Hepatocyte (in vitro differentiated cells): Measurements from ENCODE around the gene SMARCA2. TPM values are rescaled to one million over a fixed set of nuclear protein-coding genes. Genes with fewer than 3 reads are reported as not detected.

Experiments
- DNase-seq: peaks from one replicate; pipeline ENCODE4 v3.0.0-alpha.2; 2016; ENCODE audit warnings: low spot score
- H2AFZ ChIP-seq: fragments of 200-600 bp; sonication (generic); 2 replicates; pipeline ENCODE4 v1.6.0; 2016; ENCODE audit warnings: antibody characterized with exemption, mild to moderate bottlenecking
- H3K27ac ChIP-seq: fragments of 200-600 bp; sonication (generic); 2 replicates; pipeline ENCODE4 v1.5.1; 2016; ENCODE audit warnings: mild to moderate bottlenecking
- H3K27me3 ChIP-seq: fragments of 200-600 bp; sonication (generic); 2 replicates; pipeline ENCODE4 v1.6.1; 2016
- H3K36me3 ChIP-seq: fragments of 200-600 bp; sonication (generic); replicated peaks from 2 replicates; pipeline ENCODE4 v1.5.1; 2016; ENCODE audit warnings: low read depth; ENCODE audit not compliant: insufficient read depth
- H3K4me1 ChIP-seq: fragments of 200-600 bp; sonication (generic); 2 replicates; pipeline ENCODE4 v1.5.1; 2016; ENCODE audit warnings: mild to moderate bottlenecking, moderate library complexity; ENCODE audit not compliant: insufficient read depth
- H3K4me2 ChIP-seq: fragments of 200-600 bp; sonication (generic); 2 replicates; pipeline ENCODE4 v1.6.0; 2016
- H3K4me3 ChIP-seq: fragments of 200-600 bp; sonication (generic); 2 replicates; pipeline ENCODE4 v1.5.1; 2016; ENCODE audit warnings: mild to moderate bottlenecking
- H3K79me2 ChIP-seq: fragments of 200-600 bp; sonication (generic); 2 replicates; pipeline ENCODE4 v1.6.0; 2017; ENCODE audit warnings: mild to moderate bottlenecking
- H3K9me2 ChIP-seq: fragments of 200-600 bp; sonication (generic); replicated peaks from 2 replicates; pipeline ENCODE4 v1.6.0; 2017; ENCODE audit warnings: mild to moderate bottlenecking; ENCODE audit not compliant: insufficient read depth
- H3K9me3 ChIP-seq: fragments of 200-600 bp; sonication (generic); 2 replicates; pipeline ENCODE4 v1.5.1; 2016; ENCODE audit warnings: low read depth, mild to moderate bottlenecking
- H4K20me1 ChIP-seq: fragments of 200-600 bp; sonication (generic); 2 replicates; pipeline ENCODE4 v1.6.0; 2016; ENCODE audit warnings: mild to moderate bottlenecking; ENCODE audit not compliant: insufficient read depth, poor library complexity, severe bottlenecking
- CTCF ChIP-seq: fragments of 200-600 bp; sonication (generic); IDR thresholded peaks from 2 replicates; pipeline ENCODE4 v1.5.1; 2016; ENCODE audit warnings: antibody characterized with exemption, mild to moderate bottlenecking; ENCODE audit not compliant: poor library complexity
- EZH2 ChIP-seq: fragments of 200-600 bp; sonication (generic); IDR thresholded peaks from 2 replicates; pipeline ENCODE4 v1.6.1; 2016; ENCODE audit warnings: antibody characterized with exemption, mild to moderate bottlenecking, borderline replicate concordance
- EZH2phosphoT487 ChIP-seq: fragments of 200-600 bp; sonication (generic); IDR thresholded peaks from one replicate; pipeline ENCODE4 v1.6.1; 2018; ENCODE audit warnings: antibody characterized with exemption, mild to moderate bottlenecking, low read depth, moderate library complexity; ENCODE audit not compliant: unreplicated experiment, severe bottlenecking
- WGBS: methylation state at CpG from one replicate; pipeline ENCODE4 v1.1.6; 2016; ENCODE audit warnings: low lambda C conversion rate; ENCODE audit errors: missing lambda C conversion rate; 5-methylcytosine and 5-hydroxymethylcytosine counted together
- polyA plus RNA-seq: library from polyadenylated mRNA; unstranded; fragments of >200 nt; fragmentation: Nextera tagmentation; extraction: Ambion mirVana; gene quantifications from 2 replicates; pipeline ENCODE4 v1.2.1, GENCODE V29; 2016
- total RNA-seq: library from RNA; depleted of rRNA; stranded (reverse); fragments of >200 nt; gene quantifications from 2 replicates; pipeline ENCODE4 v1.2.3, GENCODE V29; 2014

The SMARCA2 gene
- total and polyA plus RNA-seq, 2 experiments from 2014 or later, result 39.9 to 65.3 TPM

- H3K79me2 ChIP-seq, result no peaks in the 10 kb centered on the region
- no peaks in the 10 kb centered on the region for H3K4me1 ChIP-seq
- TF ChIP-seq EZH2 (no peak), EZH2phosphoT487 (no peak), CTCF (no peak)
- H3K4me2 ChIP-seq, result no peak overlapping the region
- H3K9me3 ChIP-seq, result no peaks in the 10 kb centered on the region
- 92% methylated on average over 1 of the region's 1 CpG for WGBS
- DNase-seq, result no peak
- no peaks in the 10 kb centered on the region for H3K36me3 ChIP-seq
- H3K9me2 ChIP-seq, result no peaks in the 10 kb centered on the region
- H2AFZ ChIP-seq, result no peak overlapping the region
- no peak overlapping the region for H3K4me3 ChIP-seq
- H3K27me3 ChIP-seq, result no peaks in the 10 kb centered on the region
- no peaks in the 10 kb centered on the region for H4K20me1 ChIP-seq
- no peak overlapping the region for H3K27ac ChIP-seq
Observed at GRCh38 chr9:2127486-2127885, 112.3 kb downstream of the SMARCA2 start.

GRCh38 chr9:2128141-2128540 lies 113.0 kb downstream of the SMARCA2 start:
- Histone ChIP-seq H3K36me3 (no peaks in the 10 kb centered on the region), H3K4me2 (no peak overlapping the region), H3K4me3 (no peak overlapping the region), H3K27ac (no peak overlapping the region), H3K9me2 (no peaks in the 10 kb centered on the region), H3K9me3 (no peaks in the 10 kb centered on the region), H3K79me2 (no peaks in the 10 kb centered on the region), H2AFZ (no peak overlapping the region), H3K27me3 (no peaks in the 10 kb centered on the region), H3K4me1 (no peaks in the 10 kb centered on the region), H4K20me1 (no peaks in the 10 kb centered on the region)
- TF ChIP-seq EZH2phosphoT487 (no peak), EZH2 (no peak), CTCF (no peak)
- DNase-seq, result no peak
- 95% methylated on average over 3 of the region's 3 CpGs for WGBS

GRCh38 chr9:2128618-2129017 lies 113.5 kb downstream of the SMARCA2 start:
- Histone ChIP-seq H3K27ac (no peak overlapping the region), H3K4me1 (no peaks in the 10 kb centered on the region), H3K4me3 (no peak overlapping the region), H3K36me3 (no peaks in the 10 kb centered on the region), H3K9me3 (no peaks in the 10 kb centered on the region), H3K79me2 (no peaks in the 10 kb centered on the region), H2AFZ (no peak overlapping the region), H3K9me2 (no peaks in the 10 kb centered on the region), H4K20me1 (no peaks in the 10 kb centered on the region), H3K27me3 (no peaks in the 10 kb centered on the region), H3K4me2 (no peak overlapping the region)
- no peak for TF ChIP-seq EZH2
- no peak for TF ChIP-seq EZH2phosphoT487
- TF ChIP-seq CTCF, result no peak
- no peak for DNase-seq
- 79% methylated on average over 1 of the region's 1 CpG for WGBS

GRCh38 chr9:2130941-2131340 lies 115.8 kb downstream of the SMARCA2 start:
- H3K9me2 ChIP-seq, result no peaks in the 10 kb centered on the region
- no peak overlapping the region for H2AFZ ChIP-seq
- no peaks in the 10 kb centered on the region for H3K4me1 ChIP-seq

More at GRCh38 chr9:2130941-2131340, 115.8 kb downstream of the SMARCA2 start:
- Histone ChIP-seq H3K9me3 (no peaks in the 10 kb centered on the region), H3K4me2 (no peak overlapping the region), H3K79me2 (peaks cover 3% of the 10 kb centered on the region), H3K27ac (no peak overlapping the region), H3K27me3 (no peaks in the 10 kb centered on the region), H3K36me3 (no peaks in the 10 kb centered on the region), H4K20me1 (no peaks in the 10 kb centered on the region), H3K4me3 (no peak overlapping the region)
- WGBS, result 91% methylated on average over 3 of the region's 3 CpGs
- DNase-seq, result no peak
- TF ChIP-seq EZH2, result no peak
- TF ChIP-seq EZH2phosphoT487, result no peak
- no peak for TF ChIP-seq CTCF
